Trophoblast cell (in vitro differentiated cells and primary cell): Measurements from ENCODE around the gene MRPS31.

Experiments used
- DNase-seq, 2 donors: peaks; one replicate each; pipeline ENCODE4 v3.0.0-alpha.2; 2016
- H2AFZ ChIP-seq: 2 replicates; pipeline ENCODE4 v1.6.1; 2013; ENCODE audit warnings: low read length, moderate library complexity, mild to moderate bottlenecking; ENCODE audit not compliant: insufficient read depth, poor library complexity
- H2AK5ac ChIP-seq: 2 replicates; pipeline ENCODE4 v1.6.1; 2013; ENCODE audit warnings: mild to moderate bottlenecking, low read length
- H2BK120ac ChIP-seq: 2 replicates; pipeline ENCODE4 v1.6.1; 2013; ENCODE audit warnings: low read length, mild to moderate bottlenecking, moderate library complexity; ENCODE audit not compliant: insufficient read depth, poor library complexity
- H2BK12ac ChIP-seq: 2 replicates; pipeline ENCODE4 v1.6.1; 2013; ENCODE audit warnings: mild to moderate bottlenecking, low read length, moderate library complexity
- H2BK5ac ChIP-seq: 2 replicates; pipeline ENCODE4 v1.6.1; 2013; ENCODE audit warnings: low read length, low read depth, moderate library complexity, mild to moderate bottlenecking; ENCODE audit not compliant: poor library complexity
- H3K14ac ChIP-seq: 2 replicates; pipeline ENCODE4 v1.6.1; 2013; ENCODE audit warnings: mild to moderate bottlenecking, low read length
- H3K18ac ChIP-seq: 2 replicates; pipeline ENCODE4 v1.6.1; 2013; ENCODE audit warnings: mild to moderate bottlenecking, low read length
- H3K23ac ChIP-seq: 2 replicates; pipeline ENCODE4 v1.6.1; 2013; ENCODE audit warnings: low read length
- H3K27ac ChIP-seq: 2 replicates; pipeline ENCODE4 v1.5.1; 2013; ENCODE audit warnings: low read depth, mild to moderate bottlenecking, inconsistent platforms, low read length, moderate library complexity
- H3K27me3 ChIP-seq: 2 replicates; pipeline ENCODE4 v1.6.1; 2013; ENCODE audit warnings: inconsistent platforms, mild to moderate bottlenecking, low read length, moderate library complexity; ENCODE audit not compliant: insufficient read depth
- H3K36me3 ChIP-seq, 2 experiments: 1 replicate in 1 of 2; 2 replicates in 1 of 2; pipeline ENCODE4 v1.6.1; 2013; ENCODE audit warnings: low read length in 2 of 2, mild to moderate bottlenecking in 2 of 2, moderate library complexity in 1 of 2; ENCODE audit not compliant: insufficient read depth in 2 of 2, control insufficient read depth in 1 of 2
- H3K4ac ChIP-seq: 2 replicates; pipeline ENCODE4 v1.6.1; 2013; ENCODE audit warnings: low read depth, mild to moderate bottlenecking, low read length, moderate library complexity
- H3K4me1 ChIP-seq, 2 experiments: 1 replicate in 1 of 2; 2 replicates in 1 of 2; pipeline ENCODE4 v1.6.1; 2013; ENCODE audit warnings: low read length in 2 of 2, mild to moderate bottlenecking in 2 of 2, moderate library complexity in 1 of 2; ENCODE audit not compliant: insufficient read depth in 2 of 2, control insufficient read depth in 1 of 2
- H3K4me2 ChIP-seq: 2 replicates; pipeline ENCODE4 v1.6.1; 2013; ENCODE audit warnings: inconsistent platforms, mild to moderate bottlenecking, low read length, moderate library complexity
- H3K4me3 ChIP-seq: 2 replicates; pipeline ENCODE4 v1.5.1; 2013; ENCODE audit warnings: mild to moderate bottlenecking, low read depth, low read length, inconsistent platforms
- H3K79me1 ChIP-seq: one replicate; pipeline ENCODE4 v1.6.1; 2013; ENCODE audit warnings: low read length
- H3K79me2 ChIP-seq: 2 replicates; pipeline ENCODE4 v1.6.1; 2013; ENCODE audit warnings: low read length, mild to moderate bottlenecking; ENCODE audit not compliant: control insufficient read depth, insufficient read depth, poor library complexity
- H3K9ac ChIP-seq: 2 replicates; pipeline ENCODE4 v1.6.1; 2013; ENCODE audit warnings: mild to moderate bottlenecking, low read length
- H3K9me3 ChIP-seq: 2 replicates; pipeline ENCODE4 v1.6.1; 2013; ENCODE audit warnings: low read depth, mild to moderate bottlenecking, control low read depth, inconsistent platforms, low read length; ENCODE audit not compliant: insufficient read depth
- H4K12ac ChIP-seq: 2 replicates; pipeline ENCODE4 v1.6.1; 2013; ENCODE audit warnings: low read depth, mild to moderate bottlenecking, low read length, moderate library complexity
- H4K8ac ChIP-seq: 2 replicates; pipeline ENCODE4 v1.6.1; 2013; ENCODE audit warnings: low read depth, mild to moderate bottlenecking, low read length, moderate library complexity
- H4K91ac ChIP-seq: one replicate; pipeline ENCODE4 v1.6.1; 2013; ENCODE audit warnings: low read depth, mild to moderate bottlenecking, low read length, moderate library complexity
- WGBS: extraction: QIAGEN DNeasy Blood & Tissue Kit; methylation state at CpG from one replicate; pipeline ENCODE4 v1.1.7; 2013; ENCODE audit warnings: missing lambda C conversion rate; ENCODE audit not compliant: insufficient read length, insufficient coverage; ENCODE audit errors: extremely low coverage; 5-methylcytosine and 5-hydroxymethylcytosine counted together

Gene MRPS31

DNA sequence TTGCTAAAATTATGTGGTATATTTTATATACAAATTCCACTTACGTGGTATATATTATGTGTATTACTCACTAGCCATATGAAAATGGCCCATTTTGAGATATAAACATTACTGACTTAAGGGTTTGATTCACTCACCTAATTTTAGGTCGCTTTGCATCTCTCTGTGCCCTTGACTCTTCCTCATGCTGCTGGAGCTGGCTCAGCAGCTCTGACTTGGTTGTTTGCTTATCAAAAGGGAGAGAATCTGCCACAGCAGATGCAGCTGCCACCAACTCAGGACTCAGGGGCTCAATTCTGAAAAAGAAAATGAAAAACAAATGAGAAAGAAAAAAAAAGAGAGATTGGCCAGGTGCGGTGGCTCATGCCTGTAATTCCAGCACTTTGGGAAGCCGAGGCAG lies 12.2 kb downstream of the MRPS31 start:
- H3K4me2 ChIP-seq, result no peak overlapping the region

DNA sequence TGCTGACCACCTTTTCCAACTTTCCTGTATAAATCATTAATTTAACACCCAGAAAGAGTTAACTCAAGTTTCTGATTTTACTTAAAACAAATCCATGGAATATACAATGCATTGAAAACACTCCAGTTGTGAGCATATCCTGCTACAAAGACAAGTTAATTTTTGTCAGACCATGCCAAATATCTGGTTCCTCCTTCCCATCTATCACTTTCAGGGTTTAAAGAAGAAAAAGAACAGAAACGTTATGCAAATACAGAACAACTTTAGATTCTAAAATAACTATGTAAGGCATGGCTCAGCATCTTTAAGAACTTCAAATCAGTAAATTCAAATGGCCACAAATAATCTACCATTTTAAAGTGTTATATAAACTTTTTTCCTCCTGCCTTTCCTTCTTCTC lies 14.9 kb downstream of the MRPS31 start:
- H3K9ac ChIP-seq, result no peak overlapping the region
- no peak overlapping the region for H4K8ac ChIP-seq
- no peak overlapping the region for H2BK120ac ChIP-seq
- no peaks in the 10 kb centered on the region for H3K27me3 ChIP-seq
- H3K27ac ChIP-seq, result no peak overlapping the region
- no peak overlapping the region for H2AK5ac ChIP-seq
- H3K4me3 ChIP-seq, result no peak overlapping the region
- WGBS, result no CpG with 5 or more reads among the region's 1 CpG
- no peak overlapping the region for H3K4me2 ChIP-seq
- no peaks in the 10 kb centered on the region for H3K9me3 ChIP-seq
- H3K23ac ChIP-seq, result no peak overlapping the region
- DNase-seq, result no peak
- H3K4me1 ChIP-seq, result no peaks in the 10 kb centered on the region
- no peak overlapping the region for H2AFZ ChIP-seq
- H4K12ac ChIP-seq, result no peak overlapping the region
- H3K4ac ChIP-seq, result no peak overlapping the region
- peaks cover 9 to 12% of the 10 kb centered on the region in 2 experiments for H3K36me3 ChIP-seq
- no peaks in the 10 kb centered on the region for H3K79me1 ChIP-seq
- no peak overlapping the region for H3K18ac ChIP-seq
- H3K14ac ChIP-seq, result no peak overlapping the region
- no peak overlapping the region for H2BK12ac ChIP-seq
- no peak overlapping the region for H4K91ac ChIP-seq
- no peaks in the 10 kb centered on the region for H3K79me2 ChIP-seq
- no peak overlapping the region for H2BK5ac ChIP-seq

More for the DNA sequence above, 12.2 kb downstream of the MRPS31 start:
- H3K18ac ChIP-seq, result no peak overlapping the region
- no peak overlapping the region for H2BK5ac ChIP-seq
- H4K12ac ChIP-seq, result no peak overlapping the region
- H3K4me1 ChIP-seq, result no peaks in the 10 kb centered on the region
- no peak overlapping the region for H3K9ac ChIP-seq
- H3K36me3 ChIP-seq, result peaks cover 7% of the 10 kb centered on the region in 2 experiments
- H3K4ac ChIP-seq, result no peak overlapping the region
- H3K79me1 ChIP-seq, result no peaks in the 10 kb centered on the region
- H3K9me3 ChIP-seq, result no peaks in the 10 kb centered on the region
- H4K8ac ChIP-seq, result no peak overlapping the region
- no peak overlapping the region for H4K91ac ChIP-seq
- H2BK12ac ChIP-seq, result no peak overlapping the region
- no peak overlapping the region for H3K4me3 ChIP-seq
- H2AK5ac ChIP-seq, result no peak overlapping the region
- no peak overlapping the region for H2AFZ ChIP-seq
- no peak overlapping the region for H3K27ac ChIP-seq
- no peaks in the 10 kb centered on the region for H3K27me3 ChIP-seq
- H3K14ac ChIP-seq, result no peak overlapping the region
- H2BK120ac ChIP-seq, result no peak overlapping the region
- no peak overlapping the region for H3K23ac ChIP-seq
- WGBS, result no CpG with 5 or more reads among the region's 4 CpGs
- H3K79me2 ChIP-seq, result no peaks in the 10 kb centered on the region
- DNase-seq, result no peak

DNA sequence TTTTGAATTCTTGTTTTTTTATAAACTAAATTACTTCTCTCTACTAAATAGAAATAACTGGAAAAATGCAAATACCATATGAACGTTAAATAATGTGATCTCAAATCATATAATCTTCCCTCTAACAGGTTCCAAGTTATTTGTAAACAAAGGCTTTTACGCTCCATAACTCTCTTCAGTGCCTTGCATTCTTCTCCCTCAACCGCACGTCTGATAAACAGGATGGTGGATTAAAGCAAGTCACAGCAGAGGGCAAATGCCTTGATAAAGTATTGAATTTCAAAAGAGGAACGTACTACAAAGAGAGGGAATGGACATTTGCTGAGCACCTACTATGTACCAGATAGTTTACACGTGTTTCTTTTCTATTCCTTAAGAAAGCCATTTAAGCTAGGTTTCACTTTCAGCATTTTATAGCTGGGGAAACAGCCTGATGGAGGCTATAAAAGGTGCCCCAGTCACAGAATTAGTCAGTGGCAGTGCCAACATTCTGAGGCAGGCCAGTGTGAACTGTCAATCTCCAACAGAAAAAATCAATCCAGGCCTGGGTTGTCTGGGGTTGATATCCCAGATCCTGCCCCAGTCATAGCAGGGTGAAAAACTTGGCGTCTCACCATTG lies 15.8 kb downstream of the MRPS31 start:
- H3K23ac ChIP-seq, result no peak overlapping the region
- H3K14ac ChIP-seq, result no peak overlapping the region
- H3K36me3 ChIP-seq, result peaks cover 9 to 12% of the 10 kb centered on the region in 2 experiments
- H4K91ac ChIP-seq, result no peak overlapping the region
- H2AFZ ChIP-seq, result no peak overlapping the region
- no peak overlapping the region for H2AK5ac ChIP-seq
- H3K27me3 ChIP-seq, result no peaks in the 10 kb centered on the region
- H2BK12ac ChIP-seq, result no peak overlapping the region
- no peak overlapping the region for H2BK5ac ChIP-seq
- no peak overlapping the region for H3K4me2 ChIP-seq
- no CpG with 5 or more reads among the region's 7 CpGs for WGBS
- no peak overlapping the region for H4K12ac ChIP-seq
- no peak overlapping the region for H2BK120ac ChIP-seq
- no peak overlapping the region for H3K18ac ChIP-seq
- H3K4ac ChIP-seq, result no peak overlapping the region
- no peaks in the 10 kb centered on the region for H3K9me3 ChIP-seq
- H4K8ac ChIP-seq, result no peak overlapping the region
- H3K4me1 ChIP-seq, result no peaks in the 10 kb centered on the region
- H3K27ac ChIP-seq, result no peak overlapping the region
- H3K4me3 ChIP-seq, result no peak overlapping the region
- no peaks in the 10 kb centered on the region for H3K79me1 ChIP-seq
- no peak overlapping the region for H3K9ac ChIP-seq
- H3K79me2 ChIP-seq, result no peaks in the 10 kb centered on the region
- no peak for DNase-seq

- H2AK5ac ChIP-seq, result no peak overlapping the region
- no peaks in the 10 kb centered on the region for H3K79me2 ChIP-seq
- H3K79me1 ChIP-seq, result no peaks in the 10 kb centered on the region
- no peak overlapping the region for H3K4me3 ChIP-seq
- H2BK12ac ChIP-seq, result no peak overlapping the region
- H3K14ac ChIP-seq, result no peak overlapping the region
- no peak overlapping the region for H3K4ac ChIP-seq
- DNase-seq, result no peak
- H2BK120ac ChIP-seq, result no peak overlapping the region
- no peak overlapping the region for H4K12ac ChIP-seq
- no peak overlapping the region for H2AFZ ChIP-seq
- no peak overlapping the region for H3K23ac ChIP-seq
- no peak overlapping the region for H3K9ac ChIP-seq
- H3K9me3 ChIP-seq, result no peaks in the 10 kb centered on the region
- no peak overlapping the region for H3K27ac ChIP-seq
- no peak overlapping the region for H2BK5ac ChIP-seq
- WGBS, result no CpG with 5 or more reads among the region's 1 CpG
- H3K27me3 ChIP-seq, result no peaks in the 10 kb centered on the region
- no peaks in the 10 kb centered on the region for H3K4me1 ChIP-seq
- H3K4me2 ChIP-seq, result no peak overlapping the region
- no peak overlapping the region for H3K18ac ChIP-seq
- no peak overlapping the region for H4K91ac ChIP-seq
- H4K8ac ChIP-seq, result no peak overlapping the region
- peaks cover 2 to 7% of the 10 kb centered on the region in 2 experiments for H3K36me3 ChIP-seq
Measured at GRCh38 chr13:40749327-40749726, 21.7 kb downstream of the MRPS31 start.
